AG10803 (cell line): ENCODE data around the gene SDHAF1.
A peak's percentile ranks its signal among the peaks of the same experiment; 100 is the strongest.

Experiments used
- DNase-seq: peaks from one replicate; pipeline ENCODE4 v3.0.0; 2010; ENCODE audit warnings: low read depth
- H3K4me3 ChIP-seq: 2 replicates; pipeline ENCODE4 v1.5.1; 2011; ENCODE audit warnings: mild to moderate bottlenecking, low read length, control low read depth
- TF ChIP-seq, protein P1 (sequence below): conservative IDR thresholded peaks from 2 replicates; pipeline ENCODE4 v1.5.1; 2011; ENCODE audit warnings: mild to moderate bottlenecking, low read length, control low read depth, inconsistent platforms

The SDHAF1 gene

GRCh38 chr19:35992907-35993765 lies 1.9 kb upstream of the SDHAF1 start:
- H3K4me3 ChIP-seq = no peak overlapping the region
- TF ChIP-seq, protein P1, sequence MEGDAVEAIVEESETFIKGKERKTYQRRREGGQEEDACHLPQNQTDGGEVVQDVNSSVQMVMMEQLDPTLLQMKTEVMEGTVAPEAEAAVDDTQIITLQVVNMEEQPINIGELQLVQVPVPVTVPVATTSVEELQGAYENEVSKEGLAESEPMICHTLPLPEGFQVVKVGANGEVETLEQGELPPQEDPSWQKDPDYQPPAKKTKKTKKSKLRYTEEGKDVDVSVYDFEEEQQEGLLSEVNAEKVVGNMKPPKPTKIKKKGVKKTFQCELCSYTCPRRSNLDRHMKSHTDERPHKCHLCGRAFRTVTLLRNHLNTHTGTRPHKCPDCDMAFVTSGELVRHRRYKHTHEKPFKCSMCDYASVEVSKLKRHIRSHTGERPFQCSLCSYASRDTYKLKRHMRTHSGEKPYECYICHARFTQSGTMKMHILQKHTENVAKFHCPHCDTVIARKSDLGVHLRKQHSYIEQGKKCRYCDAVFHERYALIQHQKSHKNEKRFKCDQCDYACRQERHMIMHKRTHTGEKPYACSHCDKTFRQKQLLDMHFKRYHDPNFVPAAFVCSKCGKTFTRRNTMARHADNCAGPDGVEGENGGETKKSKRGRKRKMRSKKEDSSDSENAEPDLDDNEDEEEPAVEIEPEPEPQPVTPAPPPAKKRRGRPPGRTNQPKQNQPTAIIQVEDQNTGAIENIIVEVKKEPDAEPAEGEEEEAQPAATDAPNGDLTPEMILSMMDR = no peak
- no peak for DNase-seq

- peak overlapping the region; percentile 91 for H3K4me3 ChIP-seq
- TF ChIP-seq, protein P1 = peak; percentile 30
- DNase-seq = no peak
These were observed 927 bp upstream of the SDHAF1 start for GRCh38 chr19:35993923-35994598.

GRCh38 chr19:35996777-35997176 lies 1.8 kb downstream of the SDHAF1 start:
- DNase-seq = no peak
- TF ChIP-seq, protein P1 = peak; percentile 3
- no peak overlapping the region for H3K4me3 ChIP-seq

GRCh38 chr19:36001605-36002004 lies 6.6 kb downstream of the SDHAF1 start:
- no peak for DNase-seq
- H3K4me3 ChIP-seq = no peak overlapping the region
- TF ChIP-seq, protein P1 = no peak

DNA sequence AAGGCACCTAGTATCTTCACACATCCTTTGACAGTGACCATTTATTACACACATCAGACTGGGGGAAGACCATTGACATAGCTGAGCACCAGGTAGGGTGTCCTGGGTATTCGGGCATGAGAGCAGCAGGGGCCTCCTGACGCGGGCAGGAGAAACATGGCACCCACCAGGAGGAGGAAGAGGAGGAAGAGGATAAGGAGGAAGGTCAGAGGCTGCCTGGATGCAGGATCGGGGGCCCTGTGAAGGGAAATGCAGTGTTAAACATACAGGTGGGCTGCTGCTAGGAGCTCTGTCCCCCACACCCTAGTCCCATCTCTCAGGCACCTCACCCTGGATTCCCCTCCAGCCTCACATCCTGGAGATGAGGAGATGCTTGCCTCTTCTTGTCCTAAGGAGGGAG lies 8.3 kb downstream of the SDHAF1 start:
- TF ChIP-seq, protein P1 = no peak
- DNase-seq = no peak
- no peak overlapping the region for H3K4me3 ChIP-seq

- no peak overlapping the region for H3K4me3 ChIP-seq
These were observed 12.0 kb downstream of the SDHAF1 start for GRCh38 chr19:36006955-36007354.

More at GRCh38 chr19:36006955-36007354, 12.0 kb downstream of the SDHAF1 start:
- TF ChIP-seq, protein P1 = no peak
- DNase-seq = no peak
